Colon (tissue), 2 donors: ENCODE data around the gene SH3BP5L.

Experiments used
- FAIRE-seq: peaks from 2 replicates; lab custom pipeline; 2012; peaks lifted over from hg19 to GRCh38; lab: Jason Lieb, UNC
- donor health status: control.
- donor health status: control.

SH3BP5L gene

DNA sequence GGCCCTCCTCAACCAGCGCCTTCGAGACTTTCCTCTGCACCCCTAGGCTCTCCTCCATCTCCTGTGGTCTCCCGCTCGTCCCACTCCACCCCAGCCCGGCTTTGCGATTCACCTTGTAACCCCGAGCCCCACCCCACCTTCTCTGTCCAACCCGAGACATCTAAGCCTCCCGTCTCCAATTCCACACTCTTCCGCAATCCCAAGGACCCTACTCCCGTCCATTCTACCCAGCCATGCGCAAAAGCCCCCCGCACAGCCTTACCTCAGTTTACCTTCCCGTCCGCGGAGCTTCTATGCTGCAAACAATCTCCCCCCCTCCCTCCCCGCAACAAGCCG, 174 bp downstream of the SH3BP5L start:
- FAIRE-seq: no peak

DNA sequence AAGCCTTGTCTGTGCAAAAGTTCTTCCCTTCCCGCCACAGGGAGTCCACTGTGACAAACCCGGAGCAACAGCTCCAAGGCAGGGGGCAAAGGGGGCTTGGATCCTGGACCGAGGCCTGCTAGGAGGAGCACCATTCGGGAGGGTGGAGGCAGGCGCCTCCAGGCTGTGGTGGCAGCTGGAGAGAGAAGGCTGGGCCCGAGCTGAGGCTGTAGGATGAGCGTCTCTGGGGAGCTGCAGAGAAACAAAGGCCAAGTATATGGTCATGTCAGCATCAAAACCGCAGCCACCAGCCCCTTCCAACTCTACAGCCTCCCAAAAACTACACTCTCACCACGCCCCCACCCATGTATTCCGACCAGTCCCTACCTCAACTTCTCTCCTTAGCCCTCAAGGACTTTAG, 579 bp downstream of the SH3BP5L start:
- FAIRE-seq: no peak

- no peak for FAIRE-seq
These were observed 1.0 kb downstream of the SH3BP5L start for GRCh38 chr1:248824701-248825100.

DNA sequence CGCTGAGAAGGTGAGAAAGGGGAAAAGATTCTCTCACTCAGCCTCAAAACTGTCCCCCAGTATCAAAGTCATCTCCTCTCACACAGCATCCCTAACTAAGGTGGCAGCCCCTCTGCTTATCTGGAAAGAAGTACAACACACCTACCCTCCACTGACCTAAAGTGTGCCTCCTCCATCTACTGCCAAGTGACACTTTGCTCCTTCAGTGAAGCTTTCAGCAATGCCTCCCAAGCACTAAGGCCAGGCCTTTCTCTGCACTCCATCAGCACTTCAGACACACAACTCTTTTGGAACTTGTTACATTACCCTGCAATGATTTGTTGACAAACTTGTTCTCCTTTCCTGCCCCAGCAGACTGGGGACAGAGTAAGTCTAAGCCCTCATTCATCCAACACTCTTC, 1.4 kb downstream of the SH3BP5L start:
- no peak for FAIRE-seq

- no peak for FAIRE-seq
These were observed 2.2 kb downstream of the SH3BP5L start for GRCh38 chr1:248823517-248824001.

DNA sequence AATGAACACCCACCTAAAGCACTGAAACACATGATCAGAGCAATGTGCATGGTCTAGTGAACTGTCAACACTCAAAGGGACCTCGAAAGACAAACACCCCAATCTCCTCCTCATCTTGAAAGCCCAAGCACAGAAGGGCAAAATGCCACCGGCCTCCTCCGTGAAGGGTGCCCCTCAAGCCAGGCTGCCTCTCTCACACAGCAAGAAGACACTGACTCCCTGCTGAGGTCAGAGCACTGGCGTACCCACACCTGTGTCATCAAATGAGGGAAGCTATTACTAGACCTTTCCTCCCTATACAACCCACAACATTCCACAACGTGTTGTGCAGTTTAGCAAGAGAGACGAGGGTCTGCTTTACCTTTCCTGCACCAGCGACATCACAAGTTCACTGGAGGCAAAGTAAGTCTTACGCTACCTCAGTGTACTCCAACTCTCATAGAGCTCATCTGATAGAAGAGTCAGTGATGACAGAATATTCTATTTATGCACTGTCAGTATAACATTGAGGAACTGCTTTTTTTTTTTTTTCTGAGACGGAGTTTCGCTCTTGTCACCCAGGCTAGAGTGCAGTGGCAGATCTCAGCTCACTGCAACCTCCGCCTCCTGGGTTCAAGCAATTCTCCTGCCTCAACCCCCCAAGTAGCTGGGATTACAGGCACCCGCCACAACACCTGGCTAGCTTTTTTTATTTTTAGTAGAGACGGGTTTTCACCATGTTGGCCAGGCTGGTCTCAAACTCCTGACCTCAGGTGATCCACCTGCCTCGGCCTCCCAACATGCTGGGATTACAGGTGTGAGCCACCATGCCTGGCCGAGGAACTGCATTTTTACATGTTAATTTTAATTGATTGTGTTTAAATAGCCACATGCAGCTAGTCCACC, 3.3 kb downstream of the SH3BP5L start:
- no peak for FAIRE-seq

DNA sequence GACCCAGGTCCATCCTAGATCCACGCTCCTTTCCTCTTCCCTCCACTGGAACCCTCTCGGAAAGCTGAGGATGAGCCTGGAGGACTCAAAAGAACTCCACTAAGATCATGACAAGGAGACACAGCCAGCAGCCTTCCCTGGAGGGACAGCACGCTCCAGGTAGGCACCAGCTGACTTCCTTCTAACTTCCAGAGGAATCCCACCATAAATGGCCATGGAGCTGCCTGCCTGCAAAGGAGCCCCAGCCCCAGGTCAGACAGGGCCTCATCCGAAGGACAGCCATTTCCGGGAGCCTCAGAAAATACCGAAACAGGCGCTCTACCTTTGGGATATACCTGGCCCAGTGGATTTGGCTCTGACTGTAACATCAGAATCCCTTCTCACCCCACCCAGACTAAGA, 4.1 kb downstream of the SH3BP5L start:
- no peak for FAIRE-seq

DNA sequence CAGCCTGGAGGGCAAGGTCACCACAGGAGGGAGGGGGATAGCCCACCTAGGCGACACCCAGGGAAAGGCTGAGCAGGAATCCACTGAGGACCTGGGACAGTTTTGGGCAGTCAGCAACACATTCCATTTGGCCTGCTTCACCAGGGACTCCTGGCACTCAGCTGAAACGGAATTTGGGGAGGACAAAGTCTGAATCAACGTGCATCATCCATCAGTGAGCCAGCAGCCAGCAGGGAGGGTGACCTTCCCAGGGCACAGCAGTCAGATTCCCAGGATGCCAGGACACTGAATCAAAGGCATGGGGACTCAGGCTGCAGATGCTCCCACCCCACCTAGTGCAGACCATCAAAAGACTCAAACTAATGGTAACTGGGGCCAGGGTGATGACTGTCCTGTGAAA, 4.6 kb downstream of the SH3BP5L start:
- FAIRE-seq: no peak

DNA sequence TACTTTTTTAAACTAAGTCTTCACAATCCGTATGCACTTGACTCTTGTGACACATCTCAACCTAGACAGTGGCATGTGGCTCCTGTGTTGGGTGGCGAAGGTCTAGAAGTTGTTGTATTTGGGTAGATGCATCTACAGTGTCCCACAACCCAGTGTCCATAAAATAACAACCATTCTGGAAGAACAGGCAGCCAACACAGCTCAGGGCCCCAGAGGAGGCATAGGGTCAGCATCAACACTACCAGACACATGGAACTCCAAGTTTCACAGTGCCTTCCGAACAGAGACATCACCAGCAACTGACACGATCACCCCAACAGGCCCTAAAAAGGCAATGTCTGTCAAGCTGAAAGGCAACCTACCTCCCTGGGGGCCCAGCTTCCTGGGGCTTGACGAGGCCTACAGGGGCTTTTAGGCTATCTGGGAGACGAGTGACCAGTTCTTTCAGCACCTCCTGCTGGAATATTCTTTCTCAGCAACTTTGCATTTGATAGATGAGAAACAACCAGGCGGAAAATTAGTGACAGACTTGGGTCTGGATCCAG, 5.6 kb downstream of the SH3BP5L start:
- FAIRE-seq: no peak

DNA sequence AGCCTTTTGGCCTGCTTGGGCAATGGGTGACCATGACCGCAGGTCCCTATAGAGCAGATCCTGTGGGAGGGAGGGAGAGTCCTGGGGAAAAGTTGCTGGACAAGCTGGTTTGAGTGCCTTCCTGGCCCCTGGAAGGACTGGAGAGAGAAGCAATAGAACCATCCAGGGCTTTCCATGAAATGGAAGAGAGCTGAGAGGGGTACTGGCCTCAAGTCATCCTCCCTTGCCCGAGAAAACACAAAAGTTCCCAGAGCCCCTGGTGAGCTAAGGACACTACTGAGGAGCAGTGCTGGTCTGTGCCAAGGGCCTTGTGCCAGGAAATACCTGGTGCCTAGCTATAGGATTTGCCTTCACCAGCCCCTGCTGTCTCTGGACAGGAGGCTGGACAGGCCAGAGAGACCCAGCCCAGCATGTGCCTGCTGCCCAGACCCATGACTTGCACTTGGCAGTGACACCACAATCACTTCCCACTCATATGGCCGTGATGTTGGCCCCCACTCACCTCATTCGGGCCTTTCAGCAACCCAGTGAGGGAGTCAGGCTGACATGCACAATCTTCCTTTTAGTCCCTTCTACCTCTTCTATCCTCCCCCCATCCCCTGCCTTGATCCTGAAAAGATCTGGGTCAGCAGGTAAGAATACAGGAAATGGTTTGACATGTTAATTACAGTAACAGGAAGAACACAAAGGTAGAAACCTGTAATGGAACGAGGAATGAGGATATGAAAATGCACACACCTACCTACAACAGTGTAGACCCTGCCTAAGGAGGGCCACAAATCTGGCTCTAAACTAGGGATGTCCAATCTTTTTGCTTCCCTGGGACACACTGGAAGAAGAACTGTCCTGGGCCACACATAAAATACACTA, 7.0 kb downstream of the SH3BP5L start:
- FAIRE-seq: no peak

DNA sequence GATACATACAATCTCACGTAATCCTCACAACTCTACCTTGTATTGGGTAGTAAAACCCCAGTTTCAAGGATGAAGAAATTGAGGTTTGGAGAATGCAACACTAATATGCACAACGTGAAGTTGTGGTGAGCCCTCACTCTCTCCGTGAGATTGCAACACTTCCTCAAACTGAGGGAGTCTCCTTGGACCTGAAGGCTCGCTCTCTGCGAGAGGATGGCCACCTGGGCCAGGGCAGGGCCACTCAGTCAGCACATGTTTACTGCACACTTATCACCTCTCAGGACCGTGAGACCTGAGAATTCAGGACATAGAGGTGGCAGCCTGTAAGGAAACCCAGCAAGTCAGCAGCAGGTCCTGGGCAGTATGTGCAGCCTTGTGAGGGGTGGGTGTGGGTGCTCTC, 8.7 kb downstream of the SH3BP5L start:
- FAIRE-seq: no peak

DNA sequence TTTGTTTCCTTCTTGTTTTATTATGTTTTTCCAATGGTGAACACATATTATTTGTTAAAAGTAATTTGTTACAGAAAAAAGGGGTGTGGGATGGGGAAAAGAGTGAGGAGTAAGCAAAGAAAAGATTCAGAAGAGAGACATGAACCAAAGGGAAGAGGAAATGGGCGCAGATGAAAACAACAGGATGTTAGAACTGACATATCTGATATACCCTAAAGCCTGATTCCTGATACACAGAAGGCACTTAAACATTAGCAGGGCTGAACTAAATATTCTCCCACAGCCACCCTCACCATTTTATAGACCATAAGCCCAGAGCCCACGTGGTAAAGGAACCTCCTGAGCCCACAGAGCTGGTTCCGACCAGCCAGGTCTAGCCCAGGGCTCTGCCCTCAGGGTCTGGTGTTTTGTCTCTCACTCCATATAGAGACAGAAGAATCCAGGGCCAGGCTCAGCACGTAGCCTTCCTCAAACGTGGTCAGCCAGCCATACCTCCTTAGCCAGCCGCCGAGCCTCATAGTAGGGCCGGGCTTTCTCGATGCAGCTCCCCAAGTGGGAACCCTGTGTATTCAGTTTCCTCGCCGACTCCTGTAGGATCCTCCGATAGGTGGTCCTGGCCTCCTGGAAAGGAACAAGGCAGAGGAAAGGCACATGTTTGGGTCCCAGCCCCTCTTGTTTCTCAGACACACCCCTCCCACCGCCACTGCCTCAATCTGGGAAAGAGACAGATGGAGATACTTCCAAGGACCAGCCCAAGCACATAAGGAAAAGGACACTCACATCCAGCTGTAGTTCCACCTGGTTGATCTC, 9.5 kb downstream of the SH3BP5L start:
- no peak for FAIRE-seq

DNA sequence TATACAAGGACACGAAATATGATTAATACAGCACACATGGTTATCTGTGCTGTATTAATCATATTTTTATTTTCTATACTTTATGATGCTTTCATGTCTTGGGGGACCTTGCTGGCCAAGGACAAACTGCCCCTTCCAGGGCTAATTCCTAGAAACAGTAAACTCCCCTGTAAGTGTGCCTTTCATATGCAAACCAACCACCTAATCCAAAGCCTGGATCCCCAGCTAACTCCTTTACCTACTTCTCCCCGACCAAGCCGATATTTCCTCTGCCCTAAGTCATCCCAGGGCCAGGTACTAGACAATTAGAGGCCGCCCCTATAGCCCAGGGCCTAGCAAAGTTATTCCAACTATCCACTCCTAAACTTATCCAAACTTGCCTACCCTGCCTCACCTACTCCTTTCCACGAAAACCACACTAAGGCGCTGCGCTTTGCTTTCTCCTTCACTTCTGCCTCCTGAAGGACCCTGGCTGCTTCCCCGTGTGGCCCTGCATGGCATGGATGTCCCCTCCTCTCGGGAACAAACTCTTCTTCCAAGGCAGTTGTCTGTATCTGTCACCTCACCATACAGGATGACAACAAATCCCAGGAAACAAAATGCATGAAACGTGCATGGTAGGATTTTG, 10.2 kb downstream of the SH3BP5L start:
- FAIRE-seq: no peak

DNA sequence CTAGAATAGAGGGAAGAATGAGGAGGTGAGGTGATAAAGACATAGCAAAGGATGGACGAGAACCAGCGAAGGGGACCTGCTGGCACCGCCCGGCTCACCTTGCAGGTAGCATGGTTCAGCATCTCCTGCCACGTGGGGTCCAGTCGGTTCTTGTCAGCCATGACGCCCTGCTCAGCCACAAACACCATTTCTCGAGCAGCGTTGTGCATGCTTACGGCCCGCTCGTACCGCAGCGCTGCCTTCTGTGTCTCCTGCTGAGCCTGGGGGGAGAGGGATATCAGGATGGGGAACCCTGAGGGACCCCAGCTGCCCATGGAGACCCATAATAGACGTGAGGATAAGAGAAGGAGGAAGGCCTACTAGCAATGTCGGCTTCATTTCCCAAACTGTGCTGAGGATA, 11.4 kb downstream of the SH3BP5L start:
- FAIRE-seq: no peak

- FAIRE-seq: no peak
These were observed 12.2 kb downstream of the SH3BP5L start for GRCh38 chr1:248813546-248813945.

DNA sequence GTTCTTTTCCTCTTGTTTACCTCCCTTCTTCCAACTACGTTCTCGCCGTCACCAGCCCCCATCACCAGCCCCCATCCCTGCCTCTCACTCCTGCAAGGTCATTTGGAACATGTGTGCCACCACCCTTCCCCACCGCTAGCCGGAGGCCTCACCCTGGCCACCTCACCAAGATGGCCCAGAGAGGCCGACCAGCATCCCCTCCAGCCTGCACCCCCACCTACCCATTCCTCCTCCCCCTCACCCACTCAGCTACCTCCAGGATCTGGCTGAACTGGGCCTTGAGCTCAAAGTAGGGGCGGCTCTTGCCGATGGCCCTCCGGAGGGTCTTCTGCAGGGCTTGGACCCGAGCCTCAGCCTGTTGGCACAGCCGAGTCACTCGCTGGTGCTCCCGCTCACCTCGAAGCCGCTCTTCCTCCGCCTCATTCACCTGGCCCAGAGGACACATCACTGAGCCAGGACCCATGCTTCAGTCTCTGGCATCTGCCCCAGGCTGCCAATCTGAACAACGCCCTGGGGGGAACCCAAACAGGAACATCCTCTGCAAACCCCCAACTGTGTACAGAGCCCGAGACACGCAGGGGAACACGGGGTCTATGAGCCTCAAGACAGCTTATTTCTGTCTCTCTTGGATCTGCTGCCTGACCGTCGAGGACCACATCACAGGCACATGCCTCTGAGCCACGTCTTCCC, 12.8 kb downstream of the SH3BP5L start:
- FAIRE-seq: no peak

- no peak for FAIRE-seq
These were observed 13.9 kb downstream of the SH3BP5L start for GRCh38 chr1:248811514-248812490.

GRCh38 chr1:248810727-248811513, 14.8 kb downstream of the SH3BP5L start:
- FAIRE-seq: no peak
